Endothelial cell of umbilical vein (primary cell): ENCODE results near the gene IGFBPL1. TPM values are rescaled to one million over a fixed set of nuclear protein-coding genes. Genes with fewer than 3 reads are reported as not detected.

Experiments
- BruUV-seq: library from RNA; stranded (reverse); fragments of 400-500 nt; replicated peaks from 2 replicates; lab custom pipeline; 2021; lab: Mats Ljungman, UMichigan
- CTCF ChIA-PET: fragments of 300-600, 350-600 bp; sonication (Branson Sonifier 250); formaldehyde crosslinking; loops from one replicate; lab custom pipeline; 2021; ENCODE audit warnings: antibody characterized with exemption, inconsistent platforms; lab: Charles Lee
- POLR2A ChIA-PET: fragments of 300-600, 350-600 bp; sonication (Branson Sonifier 250); formaldehyde crosslinking; loops from one replicate; lab custom pipeline; 2021; ENCODE audit warnings: antibody characterized with exemption, inconsistent platforms; lab: Charles Lee
- DNase-seq: peaks from one replicate; pipeline ENCODE4 v3.0.0-alpha.2; 2011; ENCODE audit warnings: low read depth, low spot score
- FAIRE-seq: peaks from 2 replicates; lab custom pipeline; 2011; peaks lifted over from hg19 to GRCh38; lab: Jason Lieb, UNC
- H2AFZ ChIP-seq: 2 replicates; pipeline ENCODE4 v1.6.0; 2012; ENCODE audit warnings: low read depth, low read length, control low read depth, inconsistent platforms
- H3K27ac ChIP-seq: 2 replicates; pipeline ENCODE4 v1.5.1; 2011; ENCODE audit warnings: low read depth, mild to moderate bottlenecking, control low read depth, low read length, moderate library complexity; ENCODE audit not compliant: insufficient read depth
- H3K27me3 ChIP-seq, 2 experiments: 2 replicates each; pipeline versions ENCODE4 v1.6.0 to v1.6.1; 2011; ENCODE audit warnings: low read length in 2 of 2, mixed read lengths in 1 of 2; ENCODE audit not compliant: control insufficient read depth in 2 of 2, insufficient read depth in 2 of 2
- H3K36me3 ChIP-seq, 2 experiments: 2 replicates in 1 of 2; 3 replicates in 1 of 2; pipeline ENCODE4 v1.5.1; 2011; ENCODE audit warnings: low read length in 2 of 2, mild to moderate bottlenecking in 1 of 2, moderate library complexity in 1 of 2; ENCODE audit not compliant: control insufficient read depth in 2 of 2, insufficient read depth in 2 of 2; ENCODE audit errors: extremely low read depth in 1 of 2
- H3K4me1 ChIP-seq: 3 replicates; pipeline ENCODE4 v1.5.1; 2011; ENCODE audit warnings: mild to moderate bottlenecking, low read length; ENCODE audit not compliant: control insufficient read depth, insufficient read depth; ENCODE audit errors: extremely low read depth
- H3K4me2 ChIP-seq: 2 replicates; pipeline ENCODE4 v1.6.1; 2011; ENCODE audit warnings: low read length, control low read depth, mixed read lengths; ENCODE audit not compliant: insufficient read depth
- H3K4me3 ChIP-seq, 3 experiments: fragments of 200-600 bp in 1 of 3; sonication (generic), shearing (Covaris generic) in 1 of 3; replicated peaks in 1 of 3; 2 replicates each; pipeline ENCODE4 v1.5.1; 2011 to 2016; ENCODE audit warnings: control low read depth in 3 of 3, low read length in 3 of 3, mild to moderate bottlenecking in 2 of 3, inconsistent platforms in 1 of 3, low read depth in 1 of 3, moderate library complexity in 1 of 3; ENCODE audit not compliant: insufficient read depth in 1 of 3
- H3K79me2 ChIP-seq: 2 replicates; pipeline ENCODE4 v1.6.0; 2012; ENCODE audit warnings: low read length, inconsistent platforms; ENCODE audit not compliant: control insufficient read depth, insufficient read depth
- H3K9ac ChIP-seq: replicated peaks from 2 replicates; pipeline ENCODE3; 2011; ENCODE audit warnings: low read length, control low read depth; ENCODE audit not compliant: insufficient read depth; ENCODE audit errors: extremely low read depth
- H3K9me1 ChIP-seq: replicated peaks from 3 replicates; pipeline ENCODE4 v1.6.0; 2011; ENCODE audit warnings: mild to moderate bottlenecking, low read length; ENCODE audit not compliant: control insufficient read depth, insufficient read depth; ENCODE audit errors: extremely low read depth
- H3K9me3 ChIP-seq: replicated peaks from 2 replicates; pipeline ENCODE4 v1.5.1; 2012; ENCODE audit warnings: low read length, inconsistent platforms; ENCODE audit not compliant: control insufficient read depth, insufficient read depth
- H4K20me1 ChIP-seq: replicated peaks from 2 replicates; pipeline ENCODE3; 2011; ENCODE audit warnings: mild to moderate bottlenecking, low read length; ENCODE audit not compliant: control insufficient read depth, insufficient read depth; ENCODE audit errors: extremely low read depth
- FOS ChIP-seq: IDR thresholded peaks from 2 replicates; pipeline ENCODE4 v1.6.1; 2011; ENCODE audit warnings: mild to moderate bottlenecking, low read length, moderate library complexity, borderline replicate concordance; ENCODE audit not compliant: insufficient read depth
- dilution Hi-C: fragments of 300-500 bp; cut with MboI; formaldehyde crosslinking; loops from one replicate; pipeline ENCODE4 v1.15.0; 2019; ENCODE audit warnings: low sequenced_read_pairs; ENCODE audit not compliant: extremely low pct_ligation_motif_present
- intact Hi-C: fragments of 100-400 bp; cut with micrococcal nuclease; formaldehyde crosslinking; loops from one replicate; pipeline ENCODE4 v1.10.0; 2022
- polyA plus RNA-seq, 4 experiments: library from polyadenylated mRNA; depleted of rRNA in 3 of 4; stranded (reverse) in 3 of 4; unstranded in 1 of 4; fragments of >200 nt; gene quantifications; 2 replicates each; pipeline versions ENCODE4 v1.2.1 to v1.2.3, GENCODE V29; 2011 to 2012; ENCODE audit warnings: missing spikeins in 1 of 4
- total RNA-seq: library from RNA; stranded (reverse); gene quantifications from 2 replicates; pipeline ENCODE4 v1.2.3, GENCODE V29; 2021
- TF ChIP-seq, protein P1 (sequence below), 2 donors: IDR thresholded peaks; 1 replicate in 1 of 2; 2 replicates in 1 of 2; pipeline ENCODE4 v1.5.1; 2011; ENCODE audit warnings: low read length in 2 of 2, mild to moderate bottlenecking in 2 of 2, moderate library complexity in 2 of 2, control low read depth in 1 of 2, inconsistent platforms in 1 of 2, low read depth in 1 of 2; ENCODE audit not compliant: insufficient read depth in 1 of 2; ENCODE audit errors: extremely low read depth in 1 of 2
- TF ChIP-seq, protein P2 (sequence below): IDR thresholded peaks from 2 replicates; pipeline ENCODE4 v1.6.1; 2011; ENCODE audit not compliant: insufficient read depth, insufficient read length

IGFBPL1 gene
- total and polyA plus RNA-seq, 2 donors (not counting 3 experiments of a cell fraction or from before 2014, with no cell fraction given), result not detected

DNA sequence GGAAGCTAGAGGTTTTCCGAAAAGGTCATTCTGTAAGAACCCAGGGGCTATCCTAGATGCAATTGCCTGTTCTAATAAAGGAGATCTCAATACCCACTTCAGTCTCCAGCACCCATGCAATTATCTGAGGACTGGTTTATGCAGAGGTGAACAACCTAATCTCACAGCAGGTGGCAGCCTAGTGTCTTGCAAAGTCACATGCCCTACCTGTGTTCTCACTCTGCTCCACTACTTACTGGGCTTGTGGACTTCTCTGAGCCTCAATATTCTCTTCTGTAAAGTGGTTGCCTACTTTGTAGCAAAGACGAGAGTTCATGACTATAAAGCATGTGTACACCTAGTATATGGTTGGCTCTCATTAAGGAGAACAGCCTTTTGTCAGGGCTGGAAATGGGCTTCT, 52.8 kb downstream of the IGFBPL1 start:
- CTCF ChIA-PET, result no interaction called here
- dilution Hi-C loops (no loop called here), intact Hi-C loops (loop anchor here (10.0 kb wide), 1 partner anchor 57 kb away; no protein-coding TSS in a partner anchor)
- no peak for TF ChIP-seq FOS
- TF ChIP-seq, protein P1, sequence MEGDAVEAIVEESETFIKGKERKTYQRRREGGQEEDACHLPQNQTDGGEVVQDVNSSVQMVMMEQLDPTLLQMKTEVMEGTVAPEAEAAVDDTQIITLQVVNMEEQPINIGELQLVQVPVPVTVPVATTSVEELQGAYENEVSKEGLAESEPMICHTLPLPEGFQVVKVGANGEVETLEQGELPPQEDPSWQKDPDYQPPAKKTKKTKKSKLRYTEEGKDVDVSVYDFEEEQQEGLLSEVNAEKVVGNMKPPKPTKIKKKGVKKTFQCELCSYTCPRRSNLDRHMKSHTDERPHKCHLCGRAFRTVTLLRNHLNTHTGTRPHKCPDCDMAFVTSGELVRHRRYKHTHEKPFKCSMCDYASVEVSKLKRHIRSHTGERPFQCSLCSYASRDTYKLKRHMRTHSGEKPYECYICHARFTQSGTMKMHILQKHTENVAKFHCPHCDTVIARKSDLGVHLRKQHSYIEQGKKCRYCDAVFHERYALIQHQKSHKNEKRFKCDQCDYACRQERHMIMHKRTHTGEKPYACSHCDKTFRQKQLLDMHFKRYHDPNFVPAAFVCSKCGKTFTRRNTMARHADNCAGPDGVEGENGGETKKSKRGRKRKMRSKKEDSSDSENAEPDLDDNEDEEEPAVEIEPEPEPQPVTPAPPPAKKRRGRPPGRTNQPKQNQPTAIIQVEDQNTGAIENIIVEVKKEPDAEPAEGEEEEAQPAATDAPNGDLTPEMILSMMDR (IDR thresholded peaks at IDR 0.05; ENCODE audit: extremely low read depth in 1 of 2, insufficient read depth in 1 of 2, low read depth in 1 of 2, low read length in 2 of 2), result peak in 1 of 2 donors; percentile 4
- Histone ChIP-seq H2AFZ (no peak overlapping the region), H3K4me3 (no peak overlapping the region), H3K79me2 (no peaks in the 10 kb centered on the region), H3K27ac (no peak overlapping the region), H3K9me3 (no peaks in the 10 kb centered on the region), H4K20me1 (no peaks in the 10 kb centered on the region), H3K4me2 (no peak overlapping the region), H3K36me3 (no peaks in the 10 kb centered on the region), H3K9me1 (no peaks in the 10 kb centered on the region), H3K9ac (no peak overlapping the region), H3K27me3 (peaks cover 14 to 18% of the 10 kb centered on the region in 2 experiments), H3K4me1 (no peaks in the 10 kb centered on the region)
- BruUV-seq, result no TSS peak
- POLR2A ChIA-PET, result no interaction called here
- FAIRE-seq (no peak), DNase-seq (no peak)

DNA sequence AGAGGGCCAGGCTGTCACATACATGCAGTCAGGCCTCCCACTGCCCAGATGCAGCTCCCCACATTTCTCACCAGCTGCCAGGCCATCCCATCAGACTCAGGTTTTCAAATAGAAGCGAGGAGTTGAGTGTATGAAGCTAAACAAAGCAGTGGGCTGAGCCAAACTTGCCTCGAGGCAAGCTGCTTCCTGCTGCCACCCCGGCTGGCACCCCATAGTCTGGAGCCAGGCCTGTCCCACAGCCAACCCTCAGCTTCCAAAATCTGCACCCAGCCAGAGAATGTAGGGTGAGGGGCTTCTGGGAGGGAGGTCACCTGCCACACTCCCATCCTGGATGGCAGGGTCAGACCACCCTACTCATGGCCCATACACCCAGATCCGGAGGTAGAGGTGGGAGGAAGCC, 54.1 kb downstream of the IGFBPL1 start:
- DNase-seq (no peak), FAIRE-seq (no peak)
- POLR2A ChIA-PET, result no interaction called here
- dilution Hi-C loops (no loop called here), intact Hi-C loops (loop anchor here (10.0 kb wide), 1 partner anchor 55 kb away; no protein-coding TSS in a partner anchor)
- H2AFZ ChIP-seq, result no peak overlapping the region
- H3K9me3 ChIP-seq, result no peaks in the 10 kb centered on the region
- no peaks in the 10 kb centered on the region for H4K20me1 ChIP-seq
- TF ChIP-seq, protein P2, sequence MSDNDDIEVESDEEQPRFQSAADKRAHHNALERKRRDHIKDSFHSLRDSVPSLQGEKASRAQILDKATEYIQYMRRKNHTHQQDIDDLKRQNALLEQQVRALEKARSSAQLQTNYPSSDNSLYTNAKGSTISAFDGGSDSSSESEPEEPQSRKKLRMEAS, result no peak
- no peaks in the 10 kb centered on the region for H3K9me1 ChIP-seq
- H3K4me2 ChIP-seq, result no peak overlapping the region
- no TSS peak for BruUV-seq
- H3K9ac ChIP-seq, result no peak overlapping the region
- H3K4me3 ChIP-seq, result no peak overlapping the region
- CTCF ChIA-PET, result no interaction called here
- H3K27ac ChIP-seq, result no peak overlapping the region
- H3K79me2 ChIP-seq, result no peaks in the 10 kb centered on the region
- H3K4me1 ChIP-seq, result no peaks in the 10 kb centered on the region
- H3K27me3 ChIP-seq, result peaks cover 12 to 20% of the 10 kb centered on the region in 2 experiments
- H3K36me3 ChIP-seq, result no peaks in the 10 kb centered on the region
